Measurements from ENCODE around the gene WDR11.
"Not testable (repeated sequence)": the region's sequence is repeated elsewhere in the genome, so short reads cannot be mapped to it uniquely, and the experiment has no call there.

WDR11 gene

GRCh38 chr10:120841522-120842189 is 9.5 kb upstream of the WDR11 start:
- DNase-seq (ENCODE audit: low read depth): no peak

- no peak for DNase-seq (ENCODE audit: low read depth)
Observed at GRCh38 chr10:120854388-120854787, 3.2 kb downstream of the WDR11 start.

- no peak for DNase-seq (ENCODE audit: low read depth)
Observed at GRCh38 chr10:120861178-120861855, 10.2 kb downstream of the WDR11 start.

GRCh38 chr10:120873741-120874140 is 22.6 kb downstream of the WDR11 start:
- no peak for DNase-seq (ENCODE audit: low read depth)

GRCh38 chr10:120883071-120883470 is 31.9 kb downstream of the WDR11 start:
- no peak for DNase-seq (ENCODE audit: low read depth)

GRCh38 chr10:120887482-120887881 is 36.3 kb downstream of the WDR11 start:
- DNase-seq (ENCODE audit: low read depth): no peak

- no peak for DNase-seq (ENCODE audit: low read depth)
Observed at GRCh38 chr10:120891365-120891764, 40.2 kb downstream of the WDR11 start.

- no peak for DNase-seq (ENCODE audit: low read depth)
Observed at GRCh38 chr10:120894556-120894955, 43.4 kb downstream of the WDR11 start.

- DNase-seq (ENCODE audit: low read depth): no peak
Observed at GRCh38 chr10:120897343-120897742, 46.2 kb downstream of the WDR11 start.

GRCh38 chr10:120905268-120905667 is 54.1 kb downstream of the WDR11 start:
- no peak for DNase-seq (ENCODE audit: low read depth)

- no peak for DNase-seq (ENCODE audit: low read depth)
Observed at GRCh38 chr10:120917521-120918250, 66.5 kb downstream of the WDR11 start.

- DNase-seq (ENCODE audit: low read depth): not testable (repeated sequence)
Observed at GRCh38 chr10:120923886-120924285, 72.7 kb downstream of the WDR11 start.

GRCh38 chr10:120926611-120927010 is 75.4 kb downstream of the WDR11 start:
- no peak for DNase-seq (ENCODE audit: low read depth)

GRCh38 chr10:120927352-120927751 is 76.2 kb downstream of the WDR11 start:
- DNase-seq (ENCODE audit: low read depth): no peak

- no peak for DNase-seq (ENCODE audit: low read depth)
Observed at GRCh38 chr10:120929166-120929565, 78.0 kb downstream of the WDR11 start.

GRCh38 chr10:120931423-120931822 is 80.3 kb downstream of the WDR11 start:
- no peak for DNase-seq (ENCODE audit: low read depth)

GRCh38 chr10:120931999-120932398 is 80.8 kb downstream of the WDR11 start:
- DNase-seq (ENCODE audit: low read depth): no peak

GRCh38 chr10:120938822-120939221 is 87.7 kb downstream of the WDR11 start:
- DNase-seq (ENCODE audit: low read depth): no peak

GRCh38 chr10:120940299-120940900 is 89.2 kb downstream of the WDR11 start:
- DNase-seq (ENCODE audit: low read depth): no peak

- no peak for DNase-seq (ENCODE audit: low read depth)
Observed at GRCh38 chr10:120941501-120941900, 90.3 kb downstream of the WDR11 start.

- peak; percentile 49 for DNase-seq (ENCODE audit: low read depth)
Observed at GRCh38 chr10:120942806-120943413, 91.7 kb downstream of the WDR11 start.

- DNase-seq (ENCODE audit: low read depth): no peak
Observed at GRCh38 chr10:120943542-120943941, 92.4 kb downstream of the WDR11 start.
